ENCODE measurements around the gene LENEP.

Gene LENEP

DNA sequence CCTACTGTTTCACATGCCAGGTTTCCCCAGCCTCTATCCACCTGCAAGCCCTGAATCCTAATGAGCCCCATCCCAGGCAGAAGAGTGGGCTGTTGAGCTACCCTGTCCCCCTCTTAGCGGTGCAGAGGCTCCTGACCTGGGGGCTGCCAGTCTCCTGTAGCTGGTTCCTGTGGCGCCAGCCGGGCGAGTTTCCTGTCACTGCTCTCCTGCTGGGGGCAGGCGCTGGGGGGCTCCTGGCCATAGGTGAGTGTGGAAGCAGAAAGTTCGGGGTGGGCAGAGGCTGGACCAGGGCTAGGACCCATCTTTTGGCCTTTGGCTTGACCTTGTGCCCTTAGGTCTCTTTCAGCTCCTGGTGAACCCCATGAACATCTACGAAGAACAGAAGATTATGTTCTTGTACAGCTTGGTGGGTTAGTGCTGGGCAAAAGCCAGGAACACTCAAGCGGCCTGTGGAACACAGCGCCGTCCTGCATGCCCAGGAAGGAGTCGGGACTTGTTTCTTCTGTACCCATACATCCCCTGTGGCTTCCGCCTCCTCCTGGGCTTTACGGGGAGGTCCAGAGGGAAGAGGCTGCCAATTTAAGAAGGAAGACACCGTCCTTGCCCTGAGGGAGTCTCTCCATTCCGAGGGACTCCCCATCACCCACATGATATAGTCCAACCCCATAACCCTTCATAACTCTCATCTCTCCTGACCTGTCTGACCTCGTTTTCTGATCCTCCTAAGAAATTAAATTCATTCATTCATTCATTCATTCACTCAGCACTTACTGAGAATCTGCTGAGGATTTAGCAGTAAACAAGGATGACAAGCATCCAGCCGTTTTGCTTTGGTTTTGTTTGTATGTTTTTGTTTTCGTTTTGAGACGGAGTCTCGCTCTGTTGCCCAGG is 41.2 kb downstream of the LENEP start:
- H3K27ac ChIP-seq, result no peak overlapping the region
- DNase-seq (ENCODE audit: low spot score), result no peak
- no peak overlapping the region for H3K4me3 ChIP-seq
- TF ChIP-seq, protein P1, sequence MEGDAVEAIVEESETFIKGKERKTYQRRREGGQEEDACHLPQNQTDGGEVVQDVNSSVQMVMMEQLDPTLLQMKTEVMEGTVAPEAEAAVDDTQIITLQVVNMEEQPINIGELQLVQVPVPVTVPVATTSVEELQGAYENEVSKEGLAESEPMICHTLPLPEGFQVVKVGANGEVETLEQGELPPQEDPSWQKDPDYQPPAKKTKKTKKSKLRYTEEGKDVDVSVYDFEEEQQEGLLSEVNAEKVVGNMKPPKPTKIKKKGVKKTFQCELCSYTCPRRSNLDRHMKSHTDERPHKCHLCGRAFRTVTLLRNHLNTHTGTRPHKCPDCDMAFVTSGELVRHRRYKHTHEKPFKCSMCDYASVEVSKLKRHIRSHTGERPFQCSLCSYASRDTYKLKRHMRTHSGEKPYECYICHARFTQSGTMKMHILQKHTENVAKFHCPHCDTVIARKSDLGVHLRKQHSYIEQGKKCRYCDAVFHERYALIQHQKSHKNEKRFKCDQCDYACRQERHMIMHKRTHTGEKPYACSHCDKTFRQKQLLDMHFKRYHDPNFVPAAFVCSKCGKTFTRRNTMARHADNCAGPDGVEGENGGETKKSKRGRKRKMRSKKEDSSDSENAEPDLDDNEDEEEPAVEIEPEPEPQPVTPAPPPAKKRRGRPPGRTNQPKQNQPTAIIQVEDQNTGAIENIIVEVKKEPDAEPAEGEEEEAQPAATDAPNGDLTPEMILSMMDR (IDR thresholded peaks at IDR 0.05), result no peak

DNA sequence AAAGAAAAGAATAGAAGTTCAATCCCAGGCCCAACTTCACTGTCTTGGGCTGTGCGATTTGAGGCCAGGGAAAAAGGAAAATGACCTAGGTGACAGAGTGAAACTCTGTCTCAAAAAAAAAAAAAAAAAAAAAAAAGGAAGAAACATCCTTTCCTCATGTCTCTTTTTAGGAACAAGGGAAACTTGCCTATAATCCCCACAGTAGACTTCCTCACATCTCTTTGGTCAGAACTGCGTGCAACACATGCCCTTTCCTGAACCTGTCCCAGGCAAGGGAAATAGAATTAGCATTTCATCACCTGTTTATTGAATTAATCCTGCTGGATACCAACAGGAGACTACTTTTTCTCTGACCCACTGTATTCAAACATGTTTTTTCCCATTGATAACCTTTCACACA is 42.5 kb downstream of the LENEP start:
- no peak overlapping the region for H3K4me3 ChIP-seq
- no peak for DNase-seq (ENCODE audit: low spot score)
- no peak overlapping the region for H3K27ac ChIP-seq
- TF ChIP-seq, protein P1 (IDR thresholded peaks at IDR 0.05), result no peak

DNA sequence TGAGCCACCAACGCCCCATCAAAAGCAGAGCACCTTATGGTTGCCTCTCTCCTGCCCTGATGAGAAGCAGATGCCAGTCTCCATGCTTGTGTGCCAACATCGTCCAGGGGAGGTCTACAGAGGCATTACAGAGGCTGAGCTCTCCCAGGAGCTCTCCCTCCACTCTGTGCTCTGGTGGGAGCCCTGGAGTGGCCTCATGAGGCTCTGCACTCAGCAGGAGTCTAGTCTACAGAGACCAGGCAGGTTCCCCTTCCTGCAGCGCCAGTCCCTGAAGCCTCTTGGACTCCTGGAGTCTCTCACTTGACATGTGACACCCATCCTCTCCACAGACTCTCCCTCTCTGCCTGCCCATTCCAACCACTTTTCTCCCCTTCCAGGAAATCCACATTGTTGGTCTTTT is 43.7 kb downstream of the LENEP start:
- Histone ChIP-seq H3K27ac (no peak overlapping the region), H3K4me3 (no peak overlapping the region)
- DNase-seq (ENCODE audit: low spot score), result no peak
- TF ChIP-seq, protein P1 (IDR thresholded peaks at IDR 0.05), result no peak

DNA sequence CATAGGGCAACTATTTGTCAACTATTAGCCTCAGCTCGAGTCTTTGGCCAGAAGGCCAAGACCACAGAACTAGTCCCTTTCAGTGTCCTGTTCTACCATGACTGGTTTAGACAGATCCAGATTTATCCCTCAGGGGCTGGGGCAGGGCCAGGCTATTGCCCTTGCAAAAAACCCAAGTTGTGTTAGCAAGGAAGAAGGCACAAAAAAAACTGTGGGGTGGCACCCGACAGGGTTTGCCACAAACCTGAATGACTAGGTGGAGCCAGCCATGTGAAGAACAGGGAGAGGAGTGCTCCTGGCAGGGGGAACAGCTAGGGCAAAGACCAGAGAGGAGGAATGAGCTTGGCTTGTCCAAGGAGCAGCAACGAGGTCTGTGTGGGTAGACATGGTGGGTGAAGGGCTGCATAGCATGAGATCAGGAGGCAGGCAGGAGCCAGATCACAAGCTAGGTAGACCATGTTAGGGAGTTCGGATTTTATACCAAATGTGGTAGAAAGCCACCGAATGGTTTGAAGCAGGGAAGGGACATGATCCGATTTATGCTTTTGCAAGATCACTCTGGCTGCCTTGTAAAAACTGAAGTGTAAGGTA is 44.6 kb downstream of the LENEP start:
- TF ChIP-seq, protein P1 (IDR thresholded peaks at IDR 0.05), result no peak
- DNase-seq (ENCODE audit: low spot score), result no peak
- Histone ChIP-seq H3K27ac (no peak overlapping the region), H3K4me3 (no peak overlapping the region)

DNA sequence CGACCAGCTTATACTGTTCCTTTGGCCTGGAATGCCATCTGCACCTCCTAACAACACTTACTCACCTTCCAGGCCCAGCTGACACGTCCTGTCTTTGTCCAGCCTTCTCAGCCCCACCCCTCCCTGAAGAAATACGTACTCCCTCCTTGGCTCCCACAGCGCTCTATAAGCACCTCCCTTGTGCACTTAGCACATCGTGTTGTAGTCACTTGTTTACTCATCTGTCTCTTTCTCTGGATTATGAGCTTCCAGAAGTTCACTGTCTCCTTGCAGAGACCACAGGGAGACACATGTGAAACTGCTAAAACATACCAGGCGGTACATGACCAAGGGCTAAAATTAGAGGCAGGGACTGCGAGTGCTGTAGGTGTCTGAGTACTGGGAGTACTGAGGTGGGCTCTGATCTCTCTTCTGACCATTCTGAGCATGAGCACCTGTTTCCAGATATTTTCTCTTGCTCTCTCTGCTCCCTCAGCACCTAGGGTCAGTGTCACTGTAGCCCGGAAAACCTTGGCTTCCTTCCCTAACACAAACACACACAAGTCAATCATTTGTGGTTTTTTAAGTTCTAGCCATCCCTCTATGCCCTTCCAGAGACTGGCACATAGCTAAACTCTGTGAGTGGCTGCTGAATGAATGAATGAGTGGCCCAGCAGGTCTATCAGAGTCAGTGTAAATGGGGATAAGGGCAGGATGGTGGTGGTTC is 45.4 kb downstream of the LENEP start:
- TF ChIP-seq, protein P1 (IDR thresholded peaks at IDR 0.05), result no peak
- Histone ChIP-seq H3K27ac (no peak overlapping the region), H3K4me3 (no peak overlapping the region)
- no peak for DNase-seq (ENCODE audit: low spot score)

DNA sequence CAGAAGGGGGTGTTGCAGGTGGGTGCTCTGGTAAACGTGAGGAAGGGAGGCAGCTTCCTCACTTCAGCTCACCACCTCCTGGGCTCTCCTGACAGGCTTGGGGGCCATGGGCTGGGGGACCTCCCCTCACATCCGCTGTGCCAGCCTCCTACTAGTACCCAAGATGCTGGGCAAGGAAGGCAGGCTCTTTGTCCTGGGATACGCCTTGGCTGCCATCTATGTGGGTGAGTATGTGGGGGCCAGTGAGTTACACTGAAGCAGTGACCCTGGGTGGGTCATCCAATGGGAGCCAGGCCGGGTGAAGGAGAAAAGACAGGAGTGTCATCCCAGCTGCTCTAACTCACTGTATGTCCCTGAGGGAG is 45.9 kb downstream of the LENEP start:
- H3K4me3 ChIP-seq, result no peak overlapping the region
- no peak overlapping the region for H3K27ac ChIP-seq
- TF ChIP-seq, protein P1 (IDR thresholded peaks at IDR 0.05), result no peak
- DNase-seq (ENCODE audit: low spot score), result no peak
